OCI-LY3 (cell line): ENCODE data around the gene CACNA1C.

Experiments
- EZH2phosphoT487 ChIP-seq: fragments of 200-600 bp; shearing (Covaris generic); IDR thresholded peaks from 2 replicates; pipeline ENCODE4 v1.6.1; 2018; ENCODE audit warnings: antibody characterized with exemption, mixed run types, low read depth
- TF ChIP-seq, protein P1 (sequence below): fragments of 200-600, 300-600 bp; sonication (generic); IDR thresholded peaks from 2 replicates; pipeline ENCODE4 v1.5.1; 2014; ENCODE audit warnings: antibody characterized with exemption, low read length, low read depth

DNA sequence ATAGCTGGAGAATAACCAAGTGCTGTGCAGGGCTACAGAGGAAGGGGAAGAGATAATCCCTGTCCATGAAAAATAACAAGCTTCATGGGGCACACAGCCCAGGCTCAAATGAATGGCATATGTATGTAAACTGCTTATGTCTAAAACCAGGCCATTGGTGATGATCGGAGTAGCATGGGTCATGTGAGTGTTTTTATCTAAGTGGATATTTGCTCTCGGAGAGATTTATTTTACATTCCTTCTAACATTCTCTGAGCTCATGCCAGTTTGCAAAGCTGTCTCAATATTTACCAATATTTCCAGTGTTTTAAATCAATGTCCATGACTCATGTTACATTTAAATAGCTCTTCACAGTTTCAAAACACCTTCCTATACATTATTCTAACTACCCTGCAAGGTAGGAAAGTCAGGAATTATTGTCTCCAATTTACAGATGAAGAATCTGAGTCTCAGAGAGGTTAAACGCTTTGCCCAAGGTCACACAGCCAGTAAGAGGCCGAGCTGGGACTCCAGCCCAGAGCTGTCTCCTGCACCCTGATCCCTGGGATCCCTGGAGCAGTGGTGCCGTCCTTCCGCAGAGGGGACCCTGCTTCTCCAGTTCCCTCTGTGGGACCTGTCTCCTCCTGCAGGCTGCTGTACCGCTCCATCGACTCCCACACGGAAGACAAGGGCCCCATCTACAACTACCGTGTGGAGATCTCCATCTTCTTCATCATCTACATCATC is 555.3 kb downstream of the CACNA1C start:
- TF ChIP-seq, protein P1, sequence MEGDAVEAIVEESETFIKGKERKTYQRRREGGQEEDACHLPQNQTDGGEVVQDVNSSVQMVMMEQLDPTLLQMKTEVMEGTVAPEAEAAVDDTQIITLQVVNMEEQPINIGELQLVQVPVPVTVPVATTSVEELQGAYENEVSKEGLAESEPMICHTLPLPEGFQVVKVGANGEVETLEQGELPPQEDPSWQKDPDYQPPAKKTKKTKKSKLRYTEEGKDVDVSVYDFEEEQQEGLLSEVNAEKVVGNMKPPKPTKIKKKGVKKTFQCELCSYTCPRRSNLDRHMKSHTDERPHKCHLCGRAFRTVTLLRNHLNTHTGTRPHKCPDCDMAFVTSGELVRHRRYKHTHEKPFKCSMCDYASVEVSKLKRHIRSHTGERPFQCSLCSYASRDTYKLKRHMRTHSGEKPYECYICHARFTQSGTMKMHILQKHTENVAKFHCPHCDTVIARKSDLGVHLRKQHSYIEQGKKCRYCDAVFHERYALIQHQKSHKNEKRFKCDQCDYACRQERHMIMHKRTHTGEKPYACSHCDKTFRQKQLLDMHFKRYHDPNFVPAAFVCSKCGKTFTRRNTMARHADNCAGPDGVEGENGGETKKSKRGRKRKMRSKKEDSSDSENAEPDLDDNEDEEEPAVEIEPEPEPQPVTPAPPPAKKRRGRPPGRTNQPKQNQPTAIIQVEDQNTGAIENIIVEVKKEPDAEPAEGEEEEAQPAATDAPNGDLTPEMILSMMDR: no peak
- no peak for TF ChIP-seq EZH2phosphoT487
